Cerebellar cortex (tissue), 1 donor: ENCODE measurements around the gene PCBP2.
"Not testable (repeated sequence)": the region's sequence is repeated elsewhere in the genome, so short reads cannot be mapped to it uniquely, and the experiment has no call there.

Experiments
- DNase-seq: peaks from one replicate; pipeline ENCODE4 v3.0.0-alpha.2; 2015; ENCODE audit warnings: low spot score

The PCBP2 gene

DNA sequence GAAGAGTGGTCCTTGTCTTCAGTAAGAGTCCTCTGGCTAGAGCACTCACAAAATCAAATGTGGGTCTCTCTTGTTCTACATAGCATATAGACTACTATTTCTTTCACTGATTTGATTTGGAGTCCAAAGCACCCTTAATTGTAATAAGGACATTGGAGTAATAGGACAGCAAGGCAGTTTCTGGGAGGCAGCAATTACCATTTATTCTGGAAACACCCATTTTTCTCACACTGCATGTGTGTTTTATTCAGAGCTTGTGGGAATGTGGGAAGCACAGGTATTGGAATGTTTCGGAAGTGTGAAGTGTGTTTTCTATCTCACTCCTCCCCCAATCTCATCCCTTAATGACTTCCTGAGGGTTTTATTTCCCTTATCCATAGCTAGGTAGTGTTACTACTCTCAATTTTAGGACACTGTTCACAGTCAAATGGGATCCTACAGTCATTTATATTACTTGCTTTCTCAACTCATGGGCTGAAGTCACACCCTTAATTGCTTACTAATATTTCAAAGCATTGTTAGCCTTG lies 20.2 kb downstream of the PCBP2 start:
- DNase-seq = no peak

- no peak for DNase-seq
Observed at GRCh38 chr12:53474077-53474476, 22.2 kb downstream of the PCBP2 start.

GRCh38 chr12:53474819-53475218 lies 22.9 kb downstream of the PCBP2 start:
- no peak for DNase-seq

- DNase-seq = peak; percentile 69
Observed at GRCh38 chr12:53476769-53477209, 24.9 kb downstream of the PCBP2 start.

GRCh38 chr12:53478865-53479264 lies 27.0 kb downstream of the PCBP2 start:
- no peak for DNase-seq

- no peak for DNase-seq
Observed at GRCh38 chr12:53479331-53479730, 27.4 kb downstream of the PCBP2 start.

DNA sequence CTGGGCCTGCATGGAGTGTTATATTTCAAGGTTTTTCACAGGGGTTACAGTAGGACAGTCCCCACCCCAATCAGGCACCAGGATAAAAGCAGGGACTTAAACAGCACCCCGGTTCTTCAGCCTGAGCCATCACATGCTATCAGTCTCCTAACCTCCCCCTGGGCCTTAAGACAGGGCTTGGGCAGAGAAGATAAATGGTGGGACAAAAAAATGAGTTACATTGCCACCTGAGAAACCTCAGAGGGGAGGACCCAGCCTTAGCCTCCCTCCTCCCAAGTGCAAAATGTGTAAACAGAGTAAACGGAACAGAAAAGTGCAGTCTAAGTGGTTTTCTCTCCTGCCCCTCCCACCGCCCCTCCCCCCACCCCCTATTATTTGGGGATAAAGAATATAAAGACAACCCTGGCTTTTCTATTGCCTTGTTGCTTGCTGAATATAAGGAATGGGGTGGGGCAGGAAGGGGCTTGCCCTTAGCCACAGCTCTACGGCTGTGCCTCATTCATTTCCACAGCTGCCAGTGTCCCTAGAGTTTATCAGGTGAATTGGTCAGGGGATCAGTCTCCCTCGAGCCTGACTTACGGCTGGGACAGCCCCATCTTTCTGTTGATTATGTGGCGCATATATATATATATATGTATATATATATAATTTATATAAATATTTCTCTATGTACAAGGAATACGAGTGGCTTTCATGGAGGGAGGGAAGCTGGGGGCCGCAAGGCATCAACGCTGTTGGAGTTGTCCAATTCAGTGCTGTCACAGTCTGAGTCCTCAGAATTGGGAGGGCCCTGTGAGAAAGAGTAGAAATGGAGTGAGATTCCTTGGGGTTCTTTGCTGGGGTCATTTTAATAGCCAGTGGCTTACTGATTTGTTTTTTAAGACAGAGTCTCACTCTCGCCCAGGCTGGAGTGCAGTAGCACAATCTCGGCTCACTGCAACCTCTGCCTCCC lies 28.9 kb downstream of the PCBP2 start:
- DNase-seq = no peak

DNA sequence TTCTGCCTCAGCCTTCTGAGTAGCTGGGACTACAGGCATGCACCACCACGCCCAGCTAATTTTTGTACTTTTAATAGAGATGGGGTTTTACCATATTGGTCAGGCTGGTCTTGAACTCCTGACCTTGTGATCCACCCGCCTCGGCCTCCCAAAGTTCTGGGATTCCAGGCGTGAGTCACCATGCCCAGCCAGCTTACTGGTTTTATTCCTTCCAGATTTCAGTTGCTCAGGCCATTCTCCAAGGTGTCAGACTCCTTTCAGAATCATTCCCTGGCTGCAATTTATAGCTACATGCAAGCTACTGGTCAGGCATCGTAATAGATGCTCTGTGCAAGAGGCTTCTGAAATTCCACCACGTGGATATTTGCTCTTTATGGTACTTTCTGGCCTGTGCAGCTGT lies 29.6 kb downstream of the PCBP2 start:
- not testable (repeated sequence) for DNase-seq

DNA sequence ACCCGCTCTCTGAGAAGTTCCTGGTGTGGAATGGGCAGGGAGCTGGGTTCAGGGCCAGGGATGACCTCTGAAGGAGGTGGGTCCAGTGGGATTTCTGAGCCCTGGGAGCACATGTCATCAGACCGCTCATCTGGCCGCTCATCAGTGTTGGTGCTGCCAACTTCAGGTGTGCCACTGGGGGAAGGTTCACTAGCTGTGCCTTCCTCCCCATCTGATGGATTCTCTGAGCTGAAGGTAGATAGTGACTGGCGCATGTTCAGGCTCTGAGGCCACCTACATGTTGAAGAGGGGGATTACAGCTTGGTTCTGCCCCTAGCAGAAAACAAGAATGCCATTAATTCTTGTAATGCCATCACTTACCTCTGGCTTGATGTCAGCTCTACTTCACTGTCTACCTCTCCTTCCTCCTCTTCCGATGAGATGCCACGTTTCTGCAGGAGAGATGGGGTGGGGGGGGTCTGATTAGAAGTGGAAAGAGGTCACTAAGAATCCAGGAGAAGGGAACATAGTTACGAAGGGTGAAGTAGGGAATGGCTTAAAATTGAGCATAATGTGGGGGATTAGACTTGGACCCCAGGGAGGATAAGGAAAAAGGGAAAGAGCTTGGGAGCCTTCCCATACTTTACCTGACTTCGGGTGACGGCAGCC lies 30.2 kb downstream of the PCBP2 start:
- peak; percentile 74 for DNase-seq

DNA sequence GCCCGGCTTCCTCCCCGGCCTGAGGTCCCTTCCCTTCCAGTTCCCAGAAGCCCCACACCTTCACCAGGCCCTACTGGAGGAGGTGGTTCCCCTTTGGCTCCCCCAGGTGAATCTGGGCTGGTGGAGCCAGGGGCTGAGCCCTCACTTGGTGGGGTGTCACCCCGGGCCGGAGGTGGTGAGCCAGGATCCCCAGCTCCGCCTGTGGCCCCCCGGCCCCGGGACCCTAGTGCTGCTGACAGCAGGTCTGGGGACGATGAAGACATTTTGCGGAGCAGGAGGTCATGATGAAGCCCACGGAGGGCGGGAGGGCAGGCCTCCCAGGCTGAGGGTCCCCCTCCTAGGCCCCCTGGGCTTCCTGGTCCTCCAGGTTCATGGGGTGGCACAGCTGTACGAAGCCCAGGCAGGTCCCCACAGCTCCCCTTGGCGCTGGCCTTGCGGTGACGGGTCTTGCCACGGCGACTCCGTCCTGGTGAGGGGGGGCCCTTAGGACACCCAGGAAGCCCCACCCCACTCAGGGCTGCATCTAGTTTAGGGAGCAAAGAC lies 30.8 kb downstream of the PCBP2 start:
- DNase-seq = no peak

GRCh38 chr12:53483225-53483978 lies 31.5 kb downstream of the PCBP2 start:
- DNase-seq = no peak

DNA sequence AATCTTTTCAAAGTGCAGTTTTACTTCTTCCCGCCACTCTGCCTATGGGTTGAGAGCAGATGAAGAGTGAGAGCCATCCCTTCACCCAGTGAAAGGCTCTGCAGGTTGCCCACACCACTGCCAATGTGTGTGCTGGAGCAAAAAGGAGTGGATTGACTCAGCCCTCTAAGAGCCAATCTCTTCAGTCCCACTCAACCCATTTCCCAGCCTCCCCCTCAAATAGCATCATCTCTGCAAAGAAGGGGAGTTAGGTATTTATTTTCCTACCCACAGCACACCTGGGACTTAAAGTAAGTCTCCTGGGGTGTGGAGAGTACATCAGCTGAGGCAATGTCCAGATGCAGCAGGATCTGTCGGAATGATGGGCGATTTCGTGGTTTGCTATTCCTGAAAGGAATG lies 32.1 kb downstream of the PCBP2 start:
- DNase-seq = no peak

- DNase-seq = no peak
Observed at GRCh38 chr12:53484686-53485575, 33.0 kb downstream of the PCBP2 start.

DNA sequence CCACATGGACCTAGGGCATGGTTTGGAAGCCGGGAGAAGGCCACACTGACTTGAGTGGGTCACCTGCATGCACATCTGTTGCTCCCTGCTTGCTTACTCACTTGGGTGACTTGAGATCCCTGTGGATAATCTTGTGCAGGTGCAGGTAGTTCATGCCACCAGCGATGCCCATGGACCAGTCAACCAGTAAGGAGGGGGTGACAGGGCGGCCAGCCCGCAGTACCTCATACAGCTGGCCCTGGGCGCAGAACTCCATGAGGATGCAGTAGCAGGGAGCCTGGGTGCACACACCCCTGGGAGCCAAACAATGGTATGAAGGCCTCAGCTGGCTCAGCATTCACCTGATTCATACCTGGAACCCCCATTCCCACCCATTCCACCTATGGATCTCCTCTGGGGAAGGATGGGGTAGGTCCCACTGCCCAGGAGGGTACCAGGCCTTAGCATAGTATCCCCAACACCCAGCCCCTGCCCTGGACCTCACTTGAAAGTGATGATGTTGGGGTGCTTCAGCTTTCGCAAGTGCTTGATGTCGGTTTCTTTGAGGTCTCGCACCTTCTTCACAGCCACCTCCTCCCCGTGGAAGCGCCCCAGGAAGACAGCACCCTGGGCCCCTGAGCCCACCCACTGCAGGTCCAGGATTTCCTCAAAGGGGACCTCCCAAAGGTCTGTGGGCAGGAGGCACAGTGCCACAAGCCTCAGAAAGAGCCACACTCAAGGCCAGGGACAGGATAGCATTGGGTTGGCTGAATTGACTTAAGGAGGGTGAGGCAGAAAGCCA lies 34.2 kb downstream of the PCBP2 start:
- DNase-seq = no peak

DNA sequence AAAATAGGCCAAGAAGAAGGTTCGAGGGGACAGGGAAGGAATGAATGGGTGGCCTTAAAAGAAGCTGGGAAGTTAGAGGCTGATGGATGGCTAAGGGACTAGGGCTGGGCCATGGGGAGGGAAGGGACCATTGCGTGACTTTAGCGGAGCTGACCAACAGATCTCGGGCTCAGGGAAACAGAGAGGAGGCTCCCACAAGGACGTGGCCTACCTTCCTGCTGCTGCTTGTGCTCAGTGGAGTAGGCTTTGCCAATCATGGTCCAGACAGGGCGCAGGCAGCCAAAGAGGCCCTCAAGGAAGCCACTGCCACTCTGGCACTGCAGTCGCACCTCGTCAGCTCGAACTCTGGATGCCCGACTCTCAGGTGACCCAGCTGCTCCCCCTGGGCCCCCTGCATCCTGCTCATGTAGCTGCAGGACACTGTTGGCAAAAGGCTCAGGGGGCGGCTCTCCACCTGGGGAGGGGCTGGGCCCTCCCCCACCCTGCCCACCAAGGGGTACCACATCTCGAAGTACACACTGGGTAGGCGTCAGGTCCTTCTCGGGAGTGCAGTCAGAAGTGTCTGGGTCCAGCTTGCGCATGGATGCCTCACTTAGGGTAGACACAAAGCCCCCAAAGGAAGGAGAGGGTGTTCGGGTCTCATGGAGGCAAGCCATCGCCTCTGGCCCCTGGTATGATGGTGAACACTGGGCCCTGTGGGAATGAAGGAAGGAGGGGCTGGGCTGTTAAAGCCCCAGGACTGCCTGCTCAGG lies 35.0 kb downstream of the PCBP2 start:
- DNase-seq = no peak

GRCh38 chr12:53489242-53489864 lies 37.5 kb downstream of the PCBP2 start:
- DNase-seq = no peak

DNA sequence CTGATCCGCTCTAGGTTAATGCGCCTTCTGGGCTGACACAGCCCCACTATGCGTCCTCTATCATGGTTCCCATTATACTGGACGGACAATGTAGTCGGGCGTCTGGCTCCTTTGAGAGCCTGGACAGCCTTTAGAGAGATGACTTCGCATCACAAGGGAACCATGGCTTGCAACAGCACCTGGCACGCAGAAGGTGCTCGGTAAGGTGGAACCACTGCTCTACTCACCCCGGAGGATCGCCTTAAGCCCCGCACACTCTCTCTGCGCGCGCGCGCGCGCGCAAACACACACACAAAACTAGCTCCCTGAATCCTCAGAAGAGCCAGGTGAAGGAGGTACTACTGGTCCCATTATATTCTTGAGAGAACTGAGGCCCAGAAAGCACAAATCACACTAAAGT lies 40.3 kb downstream of the PCBP2 start:
- DNase-seq = no peak

GRCh38 chr12:53492830-53493609 lies 41.1 kb downstream of the PCBP2 start:
- peak; percentile 93 for DNase-seq
